ENCODE data around the gene USP35.

Gene USP35

DNA sequence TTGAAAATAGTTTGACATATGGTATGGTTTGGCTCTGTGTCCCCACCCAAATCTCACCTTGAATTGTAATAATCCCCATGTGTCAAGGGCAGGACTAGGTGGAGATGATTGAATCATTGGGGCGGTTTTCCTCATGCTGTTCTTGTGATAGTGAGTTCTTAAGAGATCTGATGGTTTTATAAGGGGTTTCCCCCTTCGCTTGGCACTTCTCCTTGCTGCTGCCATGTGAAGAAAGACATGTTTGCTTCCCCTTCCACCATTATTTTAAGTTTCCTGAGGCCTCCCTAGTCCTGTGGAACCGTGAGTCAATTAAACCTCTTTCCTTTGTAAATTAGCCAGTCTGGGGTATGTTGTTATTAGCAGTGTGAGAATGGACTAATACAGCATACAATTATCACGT lies 8.0 kb upstream of the USP35 start:
- no peak overlapping the region for H3K27ac Mint-ChIP-seq
- H3K9me3 Mint-ChIP-seq = peaks cover 7% of the 10 kb centered on the region
- peaks cover 17% of the 10 kb centered on the region for H3K36me3 Mint-ChIP-seq (ENCODE audit: low read depth)
- ATAC-seq = no peak
- H3K27me3 Mint-ChIP-seq = no peaks in the 10 kb centered on the region
- no peak for DNase-seq
- H3K4me1 Mint-ChIP-seq = peaks cover 14% of the 10 kb centered on the region
- no peak overlapping the region for H3K4me3 Mint-ChIP-seq

DNA sequence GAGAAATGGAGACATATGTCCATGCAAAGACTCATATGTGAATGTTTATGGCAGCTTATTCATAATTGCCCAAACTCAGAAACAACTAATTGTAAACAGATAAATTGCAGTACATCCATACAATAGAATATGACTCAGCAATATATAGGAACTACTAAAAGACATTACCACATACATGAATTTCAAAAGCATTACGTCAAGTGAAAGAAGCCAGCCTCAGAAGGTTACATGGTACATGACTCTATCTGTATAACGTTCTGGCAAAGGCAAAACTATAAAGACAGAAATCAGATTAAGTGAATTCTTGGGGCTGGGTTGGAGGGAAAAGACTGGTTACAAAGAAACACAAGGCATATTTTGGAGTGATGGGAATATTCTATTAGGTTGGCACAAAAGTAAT lies 7.5 kb upstream of the USP35 start:
- Mint-ChIP-seq H3K4me3 (no peak overlapping the region), H3K9me3 (peaks cover 7% of the 10 kb centered on the region), H3K27me3 (no peaks in the 10 kb centered on the region), H3K27ac (no peak overlapping the region), H3K36me3 (ENCODE audit: low read depth) (peaks cover 15% of the 10 kb centered on the region), H3K4me1 (peaks cover 18% of the 10 kb centered on the region)
- DNase-seq (no peak), ATAC-seq (no peak)

DNA sequence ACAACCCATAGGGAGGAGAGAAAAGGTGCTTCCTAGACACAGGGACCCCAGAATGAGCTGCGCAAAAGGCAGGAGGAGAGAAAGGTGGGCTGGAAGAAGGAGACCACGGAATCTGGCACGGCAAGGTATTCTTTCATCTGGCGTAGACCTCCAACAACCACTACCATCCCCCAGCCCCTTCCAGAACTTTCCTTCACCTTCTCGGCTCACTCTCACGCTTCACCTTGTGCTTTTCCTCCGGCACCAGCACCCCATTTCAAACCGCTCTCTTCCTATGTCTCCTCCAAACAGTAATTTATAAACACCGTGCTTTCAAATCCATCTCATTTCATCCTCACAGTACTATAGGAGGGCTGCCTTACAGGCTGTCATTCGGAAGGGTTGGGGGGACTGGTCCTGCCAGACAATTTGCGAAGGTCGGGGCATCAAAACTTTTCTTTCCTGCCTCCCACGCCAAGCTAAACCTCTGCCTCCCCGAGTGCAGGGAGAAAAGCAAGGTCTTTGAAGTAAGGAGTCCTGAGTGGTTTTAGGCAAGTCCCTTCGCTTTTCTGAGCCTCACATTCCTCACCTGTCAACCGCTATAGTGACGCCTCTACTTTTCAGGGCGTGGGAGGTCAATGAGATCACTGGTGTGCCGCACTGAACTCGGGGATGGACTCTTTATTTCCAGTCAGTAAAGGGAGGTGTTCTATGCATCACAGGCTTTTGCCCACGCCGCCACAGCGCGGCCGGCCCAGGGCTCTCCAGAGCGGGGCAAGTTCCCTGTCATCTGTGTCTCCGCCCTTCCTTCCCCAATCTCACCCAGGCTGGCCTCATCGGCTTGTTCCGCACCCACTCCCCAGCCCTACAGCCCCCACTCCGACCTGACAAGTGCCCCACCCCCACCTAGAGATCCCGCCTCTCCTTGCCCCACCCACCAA lies 1.1 kb upstream of the USP35 start:
- peak overlapping the region; percentile 93 for H3K4me3 Mint-ChIP-seq
- H3K9me3 Mint-ChIP-seq = no peaks in the 10 kb centered on the region
- DNase-seq (peak; percentile 74), ATAC-seq (peak; percentile 82)
- peaks cover 53% of the 10 kb centered on the region for H3K4me1 Mint-ChIP-seq
- H3K36me3 Mint-ChIP-seq (ENCODE audit: low read depth) = no peaks in the 10 kb centered on the region
- no peaks in the 10 kb centered on the region for H3K27me3 Mint-ChIP-seq
- H3K27ac Mint-ChIP-seq = peak overlapping the region; percentile 95

DNA sequence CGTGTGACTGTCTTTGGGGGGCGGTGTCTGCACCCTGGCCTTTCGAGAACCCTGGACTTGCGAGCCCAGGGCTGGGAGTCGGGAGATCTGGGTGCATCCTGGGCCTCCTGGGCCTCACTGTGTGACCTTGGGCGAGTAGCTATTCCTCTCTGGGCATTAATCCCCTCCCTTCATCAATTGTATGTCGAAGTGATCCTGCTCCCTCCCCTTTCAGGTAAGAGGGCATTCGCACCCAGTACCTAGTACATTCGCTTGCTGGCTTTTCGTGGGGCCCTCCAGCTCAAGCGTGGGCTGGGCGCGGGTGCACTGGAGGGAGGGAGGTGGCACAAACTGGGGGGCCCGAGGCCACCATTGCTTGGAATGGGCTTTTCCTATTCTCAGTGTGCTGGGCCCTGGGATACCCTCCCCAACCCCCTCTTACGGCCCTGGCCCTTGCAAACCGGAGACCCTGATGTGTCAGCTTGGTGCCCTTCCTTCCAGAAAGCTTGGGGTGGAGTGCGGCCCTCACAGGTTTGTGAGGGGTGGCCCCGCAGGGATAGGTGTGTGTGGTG lies 530 bp downstream of the USP35 start:
- no peaks in the 10 kb centered on the region for H3K27me3 Mint-ChIP-seq
- H3K4me1 Mint-ChIP-seq = peaks cover 63% of the 10 kb centered on the region
- ATAC-seq = no peak
- no peak for DNase-seq
- peak overlapping the region; percentile 70 for H3K27ac Mint-ChIP-seq
- no peaks in the 10 kb centered on the region for H3K36me3 Mint-ChIP-seq (ENCODE audit: low read depth)
- no peaks in the 10 kb centered on the region for H3K9me3 Mint-ChIP-seq
- peak overlapping the region; percentile 93 for H3K4me3 Mint-ChIP-seq

DNA sequence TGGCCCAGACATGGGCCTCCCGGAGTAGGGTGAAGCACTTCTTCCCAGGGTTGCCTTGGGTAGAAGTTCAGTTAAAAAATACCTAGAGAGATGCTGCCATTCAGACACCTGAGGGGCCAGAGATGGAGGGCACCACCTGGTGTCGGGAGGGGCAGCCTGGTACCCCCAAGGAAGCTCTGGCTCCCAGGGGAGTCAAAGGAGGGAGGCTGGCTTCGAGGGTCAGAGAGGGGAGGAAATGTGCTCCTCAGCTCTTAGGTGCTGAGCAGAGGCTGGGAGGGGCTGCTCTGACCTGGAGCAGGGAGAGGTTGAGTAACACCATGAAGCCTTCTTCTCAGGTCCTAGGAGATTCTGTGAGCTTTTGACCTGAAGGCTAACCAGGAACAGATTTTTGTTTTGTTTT lies 1.1 kb downstream of the USP35 start:
- DNase-seq (no peak), ATAC-seq (no peak)
- H3K36me3 Mint-ChIP-seq (ENCODE audit: low read depth) = no peaks in the 10 kb centered on the region
- H3K9me3 Mint-ChIP-seq = no peaks in the 10 kb centered on the region
- H3K27me3 Mint-ChIP-seq = no peaks in the 10 kb centered on the region
- peaks cover 68% of the 10 kb centered on the region for H3K4me1 Mint-ChIP-seq
- H3K27ac Mint-ChIP-seq = peak overlapping the region; percentile 70
- peak overlapping the region; percentile 93 for H3K4me3 Mint-ChIP-seq

DNA sequence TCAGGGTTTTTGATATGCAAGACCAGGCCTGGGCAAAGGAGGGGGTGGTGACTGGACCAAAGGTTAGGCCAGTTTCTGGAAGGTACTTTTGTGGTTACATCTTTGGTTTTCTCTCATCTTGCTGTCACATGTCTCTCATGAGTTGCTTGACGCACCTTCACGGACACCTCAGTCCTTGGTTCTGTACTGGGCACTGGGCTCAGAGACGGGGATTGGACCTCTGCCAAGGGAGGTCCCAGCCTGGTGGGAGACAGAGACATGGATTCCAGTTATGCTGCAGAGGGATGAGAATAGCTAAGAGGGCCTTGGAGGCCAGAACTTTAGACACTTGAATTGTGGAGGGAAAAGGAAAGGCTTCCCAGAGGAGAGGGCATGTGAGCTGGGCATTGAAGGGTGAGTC lies 1.7 kb downstream of the USP35 start:
- no peak for ATAC-seq
- peak overlapping the region; percentile 10 for H3K27ac Mint-ChIP-seq
- no peak overlapping the region for H3K4me3 Mint-ChIP-seq
- H3K36me3 Mint-ChIP-seq (ENCODE audit: low read depth) = no peaks in the 10 kb centered on the region
- no peaks in the 10 kb centered on the region for H3K27me3 Mint-ChIP-seq
- no peaks in the 10 kb centered on the region for H3K9me3 Mint-ChIP-seq
- peaks cover 69% of the 10 kb centered on the region for H3K4me1 Mint-ChIP-seq
- DNase-seq = no peak

DNA sequence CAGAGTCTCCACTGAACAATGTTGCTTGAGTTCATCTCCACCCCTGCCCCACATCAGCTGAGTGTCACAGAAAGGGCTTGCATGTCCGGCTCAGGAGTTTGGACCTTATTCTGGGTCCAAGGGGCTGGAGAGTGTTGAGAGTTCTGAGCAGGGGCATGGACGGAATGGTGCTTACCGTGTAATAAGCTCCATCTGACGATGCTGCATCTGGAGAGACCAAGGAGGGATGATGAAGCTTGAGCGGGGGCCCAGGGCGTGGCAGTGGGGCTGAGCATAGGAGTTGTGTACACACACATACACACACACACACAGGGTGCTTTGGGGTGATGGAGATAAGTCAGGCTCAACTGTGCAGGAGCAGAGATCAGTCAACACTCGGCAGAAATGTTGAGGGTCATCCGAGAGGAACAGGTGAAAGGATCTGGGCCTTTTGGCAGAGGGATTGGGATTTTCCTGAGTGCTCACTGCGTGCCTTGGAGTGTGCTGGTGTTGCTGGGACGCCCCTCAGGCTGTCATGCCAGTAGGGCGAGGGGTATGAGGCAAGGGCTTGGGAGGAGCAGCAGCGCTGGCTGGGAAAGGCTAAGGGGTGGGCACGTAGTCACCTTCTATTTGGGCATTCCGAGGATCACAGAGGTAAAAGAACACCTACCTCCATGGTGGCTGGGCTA lies 2.3 kb downstream of the USP35 start:
- no peaks in the 10 kb centered on the region for H3K36me3 Mint-ChIP-seq (ENCODE audit: low read depth)
- no peaks in the 10 kb centered on the region for H3K9me3 Mint-ChIP-seq
- ATAC-seq (no peak), DNase-seq (no peak)
- H3K27ac Mint-ChIP-seq = no peak overlapping the region
- H3K4me3 Mint-ChIP-seq = no peak overlapping the region
- H3K4me1 Mint-ChIP-seq = peaks cover 63% of the 10 kb centered on the region
- H3K27me3 Mint-ChIP-seq = no peaks in the 10 kb centered on the region

DNA sequence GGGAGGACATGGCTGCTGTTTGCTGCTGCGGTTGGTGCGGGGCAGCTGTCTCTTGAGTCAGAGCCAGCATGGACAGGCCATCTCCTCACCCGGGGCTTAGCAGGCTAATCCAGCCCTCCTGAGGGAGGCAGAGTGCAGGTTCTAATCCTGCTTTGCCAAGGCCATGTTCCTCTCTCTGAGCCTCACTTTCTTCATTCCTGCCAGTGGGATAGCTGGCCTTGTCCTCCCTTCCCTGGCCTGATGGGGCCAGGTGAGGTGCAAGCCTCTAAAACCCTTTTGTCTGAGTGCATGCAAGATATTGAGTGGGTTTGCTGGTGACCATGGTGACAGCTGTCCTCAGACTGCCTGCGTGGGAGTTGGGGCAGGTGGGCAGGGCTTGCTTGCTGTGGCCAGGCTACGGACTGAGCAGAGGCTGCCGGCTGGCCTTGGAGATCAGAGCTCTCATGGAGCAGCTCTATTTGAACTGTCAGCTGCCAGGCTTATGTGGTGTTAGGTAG lies 3.6 kb downstream of the USP35 start:
- no peaks in the 10 kb centered on the region for H3K36me3 Mint-ChIP-seq (ENCODE audit: low read depth)
- ATAC-seq (no peak), DNase-seq (no peak)
- no peak overlapping the region for H3K27ac Mint-ChIP-seq
- no peak overlapping the region for H3K4me3 Mint-ChIP-seq
- no peaks in the 10 kb centered on the region for H3K9me3 Mint-ChIP-seq
- no peaks in the 10 kb centered on the region for H3K27me3 Mint-ChIP-seq
- H3K4me1 Mint-ChIP-seq = peaks cover 50% of the 10 kb centered on the region

DNA sequence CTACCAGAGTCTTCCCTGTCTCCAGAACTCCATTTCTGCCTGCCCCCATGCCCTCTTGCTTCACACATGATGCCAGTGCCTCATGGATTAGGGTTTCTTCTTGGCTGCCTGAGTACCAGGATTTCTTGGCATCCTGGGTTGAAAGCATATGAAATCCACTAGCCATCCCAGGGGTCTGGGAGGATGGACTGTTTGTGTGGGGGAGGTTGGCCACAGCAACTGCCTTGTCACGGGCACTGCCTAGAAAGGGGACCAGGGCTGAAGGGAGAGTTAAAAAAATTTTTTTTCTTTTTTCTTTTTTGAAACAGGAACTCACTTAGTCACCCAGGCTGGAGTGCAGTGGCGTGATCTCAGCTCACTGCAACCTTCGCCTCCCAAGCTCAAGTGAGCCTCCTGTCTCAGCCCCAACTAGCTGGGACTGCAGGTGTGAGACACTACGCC lies 4.2 kb downstream of the USP35 start:
- H3K4me3 Mint-ChIP-seq = no peak overlapping the region
- H3K9me3 Mint-ChIP-seq = no peaks in the 10 kb centered on the region
- peaks cover 44% of the 10 kb centered on the region for H3K4me1 Mint-ChIP-seq
- ATAC-seq (no peak), DNase-seq (no peak)
- peak overlapping the region; percentile 49 for H3K27ac Mint-ChIP-seq
- no peaks in the 10 kb centered on the region for H3K27me3 Mint-ChIP-seq
- H3K36me3 Mint-ChIP-seq (ENCODE audit: low read depth) = no peaks in the 10 kb centered on the region

DNA sequence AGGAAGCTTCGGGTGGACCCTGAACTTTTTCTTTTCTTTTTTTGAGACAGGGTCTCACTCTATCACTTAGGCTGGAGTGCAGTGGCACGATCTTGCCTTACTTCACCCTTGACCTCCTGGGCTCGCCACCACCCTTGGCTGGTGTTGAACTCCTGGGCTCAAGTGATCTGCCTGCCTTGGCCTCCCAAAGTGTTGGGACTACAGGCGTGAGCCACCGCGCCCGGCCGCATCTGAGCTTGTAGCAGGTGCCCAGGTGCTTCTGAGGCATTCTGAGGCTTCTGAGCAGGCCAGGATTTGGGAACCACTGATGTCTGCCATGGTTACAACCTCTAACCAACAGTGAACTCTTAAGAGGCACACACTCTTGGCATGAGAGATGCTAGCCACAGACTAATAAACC lies 5.1 kb downstream of the USP35 start:
- no peak for DNase-seq
- no peaks in the 10 kb centered on the region for H3K27me3 Mint-ChIP-seq
- no peak overlapping the region for H3K27ac Mint-ChIP-seq
- no peak overlapping the region for H3K4me3 Mint-ChIP-seq
- H3K4me1 Mint-ChIP-seq = peaks cover 43% of the 10 kb centered on the region
- H3K9me3 Mint-ChIP-seq = no peaks in the 10 kb centered on the region
- ATAC-seq = no peak
- H3K36me3 Mint-ChIP-seq (ENCODE audit: low read depth) = no peaks in the 10 kb centered on the region

DNA sequence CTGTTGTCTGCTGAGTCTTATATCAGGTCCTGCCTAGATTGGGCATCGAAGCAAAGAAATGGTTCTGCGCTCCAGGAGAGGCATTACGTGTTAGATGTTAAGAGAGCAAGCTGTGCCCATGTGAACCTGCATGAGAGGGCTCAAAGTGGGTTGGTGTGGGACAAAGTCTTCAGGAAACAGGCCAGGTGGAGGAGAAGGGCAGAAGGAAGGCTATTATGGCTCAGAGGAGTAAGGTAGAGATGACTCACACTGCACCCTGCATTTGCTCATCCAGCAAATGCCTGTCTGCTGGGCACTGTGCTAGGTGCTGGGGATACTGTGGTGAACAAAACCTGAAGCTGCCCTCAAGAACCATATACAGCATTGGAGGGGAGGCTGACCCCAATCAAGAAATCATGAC lies 5.8 kb downstream of the USP35 start:
- Mint-ChIP-seq H3K4me1 (peaks cover 40% of the 10 kb centered on the region), H3K4me3 (no peak overlapping the region), H3K9me3 (no peaks in the 10 kb centered on the region), H3K27me3 (no peaks in the 10 kb centered on the region), H3K27ac (no peak overlapping the region), H3K36me3 (ENCODE audit: low read depth) (no peaks in the 10 kb centered on the region)
- ATAC-seq (peak; percentile 43), DNase-seq (no peak)

DNA sequence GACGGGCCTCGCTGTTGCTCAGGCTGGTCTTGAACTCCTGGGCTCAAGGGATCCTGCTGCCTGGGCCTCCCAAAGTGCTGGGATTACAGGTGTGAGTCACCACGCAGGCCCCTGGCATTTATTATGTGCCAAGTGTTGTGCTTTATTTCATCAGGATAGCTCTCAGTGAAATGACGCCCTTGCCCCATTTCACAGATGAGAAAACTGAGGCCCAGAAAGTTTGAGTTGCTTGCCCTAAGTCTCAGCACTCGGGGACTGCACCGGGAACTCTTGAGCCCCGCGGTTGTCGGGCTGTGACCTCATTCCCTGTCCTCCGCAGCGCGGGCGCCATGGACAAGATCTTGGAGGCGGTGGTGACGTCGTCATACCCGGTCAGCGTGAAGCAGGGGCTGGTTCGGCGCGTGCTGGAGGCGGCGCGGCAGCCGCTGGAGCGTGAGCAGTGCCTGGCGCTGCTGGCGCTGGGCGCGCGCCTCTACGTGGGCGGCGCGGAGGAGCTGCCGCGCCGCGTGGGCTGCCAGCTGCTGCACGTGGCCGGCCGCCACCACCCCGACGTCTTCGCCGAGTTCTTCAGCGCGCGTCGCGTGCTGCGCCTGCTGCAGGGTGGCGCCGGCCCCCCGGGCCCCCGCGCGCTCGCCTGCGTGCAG lies 7.3 kb downstream of the USP35 start:
- no peak for ATAC-seq
- peaks cover 2% of the 10 kb centered on the region for H3K36me3 Mint-ChIP-seq (ENCODE audit: low read depth)
- H3K4me3 Mint-ChIP-seq = no peak overlapping the region
- H3K9me3 Mint-ChIP-seq = no peaks in the 10 kb centered on the region
- H3K4me1 Mint-ChIP-seq = peaks cover 28% of the 10 kb centered on the region
- no peak for DNase-seq
- no peaks in the 10 kb centered on the region for H3K27me3 Mint-ChIP-seq
- no peak overlapping the region for H3K27ac Mint-ChIP-seq

DNA sequence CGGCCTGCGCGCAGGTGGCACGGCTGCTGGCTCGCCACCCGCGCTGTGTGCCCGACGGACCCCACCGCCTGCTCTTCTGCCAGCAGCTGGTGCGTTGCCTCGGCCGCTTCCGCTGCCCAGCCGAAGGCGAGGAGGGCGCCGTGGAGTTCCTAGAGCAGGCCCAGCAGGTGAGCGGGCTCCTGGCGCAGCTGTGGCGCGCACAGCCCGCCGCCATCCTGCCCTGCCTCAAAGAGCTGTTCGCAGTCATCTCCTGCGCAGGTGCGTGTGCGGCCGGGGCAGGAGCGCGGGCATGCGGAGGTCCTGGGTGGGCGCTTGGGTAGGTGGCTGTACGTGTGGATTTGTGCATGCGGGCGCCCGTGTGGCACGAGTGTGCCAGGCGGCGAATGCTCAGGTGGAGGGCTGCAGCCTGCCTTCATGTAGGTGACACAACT lies 8.0 kb downstream of the USP35 start:
- peaks cover 5% of the 10 kb centered on the region for H3K36me3 Mint-ChIP-seq (ENCODE audit: low read depth)
- ATAC-seq (no peak), DNase-seq (no peak)
- H3K9me3 Mint-ChIP-seq = no peaks in the 10 kb centered on the region
- H3K4me3 Mint-ChIP-seq = no peak overlapping the region
- H3K27ac Mint-ChIP-seq = no peak overlapping the region
- no peaks in the 10 kb centered on the region for H3K27me3 Mint-ChIP-seq
- peaks cover 33% of the 10 kb centered on the region for H3K4me1 Mint-ChIP-seq

DNA sequence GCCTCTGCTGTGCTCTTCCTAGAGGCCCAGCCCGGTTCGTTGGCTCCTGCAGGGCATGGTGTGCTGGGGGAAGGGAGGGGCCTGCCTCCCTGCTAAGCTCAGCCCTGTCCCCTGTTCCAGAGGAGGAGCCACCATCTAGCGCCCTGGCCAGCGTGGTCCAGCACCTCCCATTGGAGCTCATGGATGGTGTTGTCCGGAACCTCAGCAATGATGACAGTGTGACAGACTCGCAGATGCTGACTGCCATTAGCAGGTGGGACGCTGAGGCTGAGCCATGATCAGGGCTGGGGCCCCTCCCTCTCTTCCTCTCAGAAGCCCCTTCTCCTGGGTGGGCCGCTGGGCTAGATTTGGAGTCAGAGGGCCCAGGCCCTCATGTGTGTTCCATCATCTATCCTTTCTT lies 9.1 kb downstream of the USP35 start:
- no peak overlapping the region for H3K4me3 Mint-ChIP-seq
- no peaks in the 10 kb centered on the region for H3K27me3 Mint-ChIP-seq
- peaks cover 5% of the 10 kb centered on the region for H3K36me3 Mint-ChIP-seq (ENCODE audit: low read depth)
- no peak overlapping the region for H3K27ac Mint-ChIP-seq
- peaks cover 37% of the 10 kb centered on the region for H3K4me1 Mint-ChIP-seq
- H3K9me3 Mint-ChIP-seq = no peaks in the 10 kb centered on the region
- ATAC-seq (no peak), DNase-seq (no peak)

Data from activated naive CD8-positive, alpha-beta T cell treated with anti-CD3 and anti-CD28 coated beads, Interleukin-2, amount 50 U/mL, for 24 hours (primary cell).